GM23338 (cell line): ENCODE results near the gene ICAM5. TPM values are rescaled to one million over a fixed set of nuclear protein-coding genes. Genes with fewer than 3 reads are reported as not detected.

Source experiments
- REST ChIP-seq: IDR thresholded peaks from one replicate; pipeline ENCODE4 v1.6.1; 2018; ENCODE audit warnings: antibody characterized with exemption; ENCODE audit not compliant: unreplicated experiment
- ZNF114 ChIP-seq: fragments of 250-450 bp; sonication (Bioruptor Pico); IDR thresholded peaks from 2 replicates; pipeline ENCODE4 v1.5.0; 2020; ENCODE audit warnings: mild to moderate bottlenecking, moderate library complexity
- polyA plus RNA-seq: library from polyadenylated mRNA; unstranded; fragments of >200 nt; fragmentation: Nextera tagmentation; extraction: Ambion mirVana; gene quantifications from 2 replicates; pipeline ENCODE4 v1.2.1, GENCODE V29; 2016
- small RNA-seq: library from RNA; depleted of rRNA; stranded (forward); fragments of <200 nt; gene quantifications from one replicate; pipeline ENCODE3, GENCODE V24; 2014; ENCODE audit warnings: low replicate concordance
- total RNA-seq: library from RNA; depleted of rRNA; stranded (reverse); fragments of >200 nt; shearing (Covaris generic); gene quantifications from 2 replicates; pipeline ENCODE4 v1.2.3, GENCODE V29; 2014; rRNA removed

The ICAM5 gene
- total and polyA plus RNA-seq, 2 experiments from 2014 or later, result 0.47 to 4.6 TPM

- TF ChIP-seq REST (no peak), ZNF114 (CRISPR knock-in tag) (no peak)
Measured at GRCh38 chr19:10344780-10345179, 55.0 kb downstream of the ICAM5 start (continued).

Small RNA genes lying within 50 kb of the gene (small RNA-seq; reads per million reads assigned to genes)
- not detected for gene AC011511.1
- gene AC011511.4, result not detected

Other genes with a start within 250 kb of the ICAM5 start
- gene SHFL, start 203.6 kb upstream of the ICAM5 start, total RNA-seq, result 21.9 and 31.7 TPM in 2 replicates
- gene SHFL, start 203.6 kb upstream of the ICAM5 start, polyA plus RNA-seq, result 32.1 and 33.6 TPM in 2 replicates
- gene ANGPTL6, start 187.3 kb upstream of the ICAM5 start, total RNA-seq, result not detected in 2 replicates
- 0.17 TPM in 1 of 2 replicates, not detected in the other for gene ANGPTL6, start 187.3 kb upstream of the ICAM5 start, polyA plus RNA-seq
- 56.5 and 71.8 TPM in 2 replicates for gene PPAN, start 183.6 kb upstream of the ICAM5 start, total RNA-seq
- 76.9 and 81.9 TPM in 2 replicates for gene PPAN, start 183.6 kb upstream of the ICAM5 start, polyA plus RNA-seq
- 1.2 and 4.0 TPM in 2 replicates for gene P2RY11, start 178.3 kb upstream of the ICAM5 start, total RNA-seq
- 3.4 and 4.3 TPM in 2 replicates for gene P2RY11, start 178.3 kb upstream of the ICAM5 start, polyA plus RNA-seq
- gene EIF3G, start 170.1 kb upstream of the ICAM5 start, total RNA-seq, result 299 and 328 TPM in 2 replicates
- 238 and 244 TPM in 2 replicates for gene EIF3G, start 170.1 kb upstream of the ICAM5 start, polyA plus RNA-seq
- gene DNMT1, start 95.0 kb upstream of the ICAM5 start, total RNA-seq, result 224 and 238 TPM in 2 replicates
- gene DNMT1, start 95.0 kb upstream of the ICAM5 start, polyA plus RNA-seq, result 589 and 593 TPM in 2 replicates
- 13.2 and 13.9 TPM in 2 replicates for gene S1PR2, start 58.6 kb upstream of the ICAM5 start, total RNA-seq
- gene S1PR2, start 58.6 kb upstream of the ICAM5 start, polyA plus RNA-seq, result 8.9 and 9.2 TPM in 2 replicates
- 152 and 171 TPM in 2 replicates for gene MRPL4, start 37.7 kb upstream of the ICAM5 start, total RNA-seq
- gene MRPL4, start 37.7 kb upstream of the ICAM5 start, polyA plus RNA-seq, result 92.0 and 102 TPM in 2 replicates
- 3.5 and 3.6 TPM in 2 replicates for gene ICAM1, start 18.8 kb upstream of the ICAM5 start, total RNA-seq
- gene ICAM1, start 18.8 kb upstream of the ICAM5 start, polyA plus RNA-seq, result 1.0 and 1.6 TPM in 2 replicates
- 1.0 and 3.8 TPM in 2 replicates for gene ICAM4, start 3.0 kb upstream of the ICAM5 start, total RNA-seq
- 0.81 and 0.96 TPM in 2 replicates for gene ICAM4, start 3.0 kb upstream of the ICAM5 start, polyA plus RNA-seq
- 1.5 and 4.7 TPM in 2 replicates for gene ZGLP1, start 19.9 kb downstream of the ICAM5 start, total RNA-seq
- 5.3 and 5.9 TPM in 2 replicates for gene ZGLP1, start 19.9 kb downstream of the ICAM5 start, polyA plus RNA-seq
- 27.3 and 28.7 TPM in 2 replicates for gene FDX2, start 26.1 kb downstream of the ICAM5 start, total RNA-seq
- gene FDX2, start 26.1 kb downstream of the ICAM5 start, polyA plus RNA-seq, result 29.7 and 35.0 TPM in 2 replicates
- gene RAVER1, start 43.6 kb downstream of the ICAM5 start, total RNA-seq, result 88.3 and 96.7 TPM in 2 replicates
- gene RAVER1, start 43.6 kb downstream of the ICAM5 start, polyA plus RNA-seq, result 23.6 and 25.5 TPM in 2 replicates
- gene ICAM3, start 49.7 kb downstream of the ICAM5 start, total RNA-seq, result 9.6 TPM in 2 replicates
- 14.7 and 19.2 TPM in 2 replicates for gene ICAM3, start 49.7 kb downstream of the ICAM5 start, polyA plus RNA-seq
- 22.2 and 29.1 TPM in 2 replicates for gene TYK2, start 90.6 kb downstream of the ICAM5 start, total RNA-seq
- gene TYK2, start 90.6 kb downstream of the ICAM5 start, polyA plus RNA-seq, result 30.7 and 35.9 TPM in 2 replicates
- 163 and 183 TPM in 2 replicates for gene CDC37, start 113.6 kb downstream of the ICAM5 start, total RNA-seq
- gene CDC37, start 113.6 kb downstream of the ICAM5 start, polyA plus RNA-seq, result 270 and 280 TPM in 2 replicates
- gene PDE4A, start 130.6 kb downstream of the ICAM5 start, total RNA-seq, result 5.2 and 5.4 TPM in 2 replicates
- 5.2 and 5.4 TPM in 2 replicates for gene PDE4A, start 130.6 kb downstream of the ICAM5 start, polyA plus RNA-seq
- gene KEAP1, start 213.4 kb downstream of the ICAM5 start, total RNA-seq, result 71.5 and 77.5 TPM in 2 replicates
- 46.5 and 57.8 TPM in 2 replicates for gene KEAP1, start 213.4 kb downstream of the ICAM5 start, polyA plus RNA-seq
- 3.1 and 8.0 TPM in 2 replicates for gene S1PR5, start 227.5 kb downstream of the ICAM5 start, total RNA-seq
- 4.6 and 4.8 TPM in 2 replicates for gene S1PR5, start 227.5 kb downstream of the ICAM5 start, polyA plus RNA-seq